ENCODE measurements around the gene NEBL. TPM values are rescaled to one million over a fixed set of nuclear protein-coding genes. Genes with fewer than 3 reads are reported as not detected.

Gene NEBL
- total and polyA plus RNA-seq, 4 donors, result 19.4 to 74.7 (median 50.1) TPM

GRCh38 chr10:20922451-20922850 is 25.3 kb upstream of the NEBL start:
- H3K9ac ChIP-seq (ENCODE audit: insufficient read depth in 1 of 2, low read length in 2 of 2), result no peak overlapping the region
- no peak for TF ChIP-seq CTCF (IDR thresholded peaks at IDR 0.05; ENCODE audit: control extremely low read depth, extremely low read depth)
- no peaks in the 10 kb centered on the region for H3K27me3 ChIP-seq (ENCODE audit: control insufficient read depth in 3 of 3, insufficient read depth in 3 of 3, low read length in 2 of 3)
- H3K4me3 ChIP-seq, result no peak overlapping the region
- H3K4me1 ChIP-seq (ENCODE audit: control insufficient read depth in 5 of 5, insufficient read depth in 5 of 5, low read length in 5 of 5), result peaks cover 0 to 10% (median 5%) of the 10 kb centered on the region in 5 donors
- WGBS, 2 donors, result 73 to 77% methylated on average over 5 of the region's 5 CpGs
- ATAC-seq (ENCODE audit: insufficient read depth, low FRiP score), result no peak
- peaks cover 0 to 2% (median 0%) of the 10 kb centered on the region in 4 donors for H3K36me3 ChIP-seq (ENCODE audit: control insufficient read depth in 4 of 4, insufficient read depth in 4 of 4, low read length in 4 of 4)
- no peak overlapping the region for H3K27ac ChIP-seq (ENCODE audit: low read depth in 1 of 2, low read length in 1 of 2)
- no peak for DNase-seq
- H3K9me3 ChIP-seq (ENCODE audit: control insufficient read depth in 4 of 4, insufficient read depth in 3 of 4, low read length in 3 of 4), result no peaks in the 10 kb centered on the region

- WGBS, 2 donors, result 87 to 89% methylated on average over 4 of the region's 4 CpGs
- Histone ChIP-seq H3K4me3 (no peak overlapping the region), H3K27ac (ENCODE audit: low read depth in 1 of 2, low read length in 1 of 2) (no peak overlapping the region), H3K4me1 (ENCODE audit: control insufficient read depth in 5 of 5, insufficient read depth in 5 of 5, low read length in 5 of 5) (peaks cover 0 to 8% (median 2%) of the 10 kb centered on the region in 5 donors), H3K36me3 (ENCODE audit: control insufficient read depth in 4 of 4, insufficient read depth in 4 of 4, low read length in 4 of 4) (peaks cover 0 to 2% (median 0%) of the 10 kb centered on the region in 4 donors), H3K9ac (ENCODE audit: insufficient read depth in 1 of 2, low read length in 2 of 2) (no peak overlapping the region), H3K9me3 (ENCODE audit: control insufficient read depth in 4 of 4, insufficient read depth in 3 of 4, low read length in 3 of 4) (no peaks in the 10 kb centered on the region), H3K27me3 (ENCODE audit: control insufficient read depth in 3 of 3, insufficient read depth in 3 of 3, low read length in 2 of 3) (no peaks in the 10 kb centered on the region)
- no peak for TF ChIP-seq CTCF (IDR thresholded peaks at IDR 0.05; ENCODE audit: control extremely low read depth, extremely low read depth)
- ATAC-seq (ENCODE audit: insufficient read depth, low FRiP score) (no peak), DNase-seq (no peak)
These were observed 24.9 kb upstream of the NEBL start for GRCh38 chr10:20922033-20922432.

- Histone ChIP-seq H3K4me1 (ENCODE audit: control insufficient read depth in 5 of 5, insufficient read depth in 5 of 5, low read length in 5 of 5) (peaks cover 0 to 8% (median 2%) of the 10 kb centered on the region in 5 donors), H3K27me3 (ENCODE audit: control insufficient read depth in 3 of 3, insufficient read depth in 3 of 3, low read length in 2 of 3) (no peaks in the 10 kb centered on the region), H3K27ac (ENCODE audit: low read depth in 1 of 2, low read length in 1 of 2) (no peak overlapping the region), H3K9me3 (ENCODE audit: control insufficient read depth in 4 of 4, insufficient read depth in 3 of 4, low read length in 3 of 4) (peaks cover 0 to 2% (median 0%) of the 10 kb centered on the region in 4 donors), H3K36me3 (ENCODE audit: control insufficient read depth in 4 of 4, insufficient read depth in 4 of 4, low read length in 4 of 4) (peaks cover 0 to 2% (median 0%) of the 10 kb centered on the region in 4 donors), H3K4me3 (no peak overlapping the region), H3K9ac (ENCODE audit: insufficient read depth in 1 of 2, low read length in 2 of 2) (no peak overlapping the region)
- 90 to 93% methylated on average over 2 of the region's 2 CpGs for WGBS, 2 donors
- DNase-seq (no peak), ATAC-seq (ENCODE audit: insufficient read depth, low FRiP score) (no peak)
- no peak for TF ChIP-seq CTCF (IDR thresholded peaks at IDR 0.05; ENCODE audit: control extremely low read depth, extremely low read depth)
These were observed 22.9 kb upstream of the NEBL start for GRCh38 chr10:20920061-20920460.

DNA sequence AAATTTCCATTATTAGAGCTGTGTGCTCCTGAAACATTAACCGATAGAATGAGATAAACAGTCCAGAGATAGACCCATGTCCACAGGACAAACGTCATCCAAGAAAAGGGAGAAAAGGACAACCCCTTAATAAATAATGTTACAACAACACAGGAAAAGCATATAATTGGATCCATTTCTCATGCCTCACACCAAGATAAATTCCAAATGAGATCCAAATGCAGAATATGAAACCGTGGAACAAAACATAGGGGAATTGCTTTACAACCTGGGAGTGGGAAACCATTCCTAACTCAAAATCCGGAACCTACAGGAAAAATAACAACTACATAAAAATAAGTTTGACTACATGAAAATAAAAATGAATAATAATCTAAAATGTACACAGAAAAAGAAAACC is 22.4 kb upstream of the NEBL start:
- WGBS, 2 donors, result 89 to 94% methylated on average over 4 of the region's 4 CpGs
- H3K27me3 ChIP-seq (ENCODE audit: control insufficient read depth in 3 of 3, insufficient read depth in 3 of 3, low read length in 2 of 3), result no peaks in the 10 kb centered on the region
- H3K9me3 ChIP-seq (ENCODE audit: control insufficient read depth in 4 of 4, insufficient read depth in 3 of 4, low read length in 3 of 4), result peaks cover 0 to 2% (median 0%) of the 10 kb centered on the region in 4 donors
- DNase-seq (no peak), ATAC-seq (ENCODE audit: insufficient read depth, low FRiP score) (no peak)
- H3K4me3 ChIP-seq, result no peak overlapping the region
- TF ChIP-seq CTCF (IDR thresholded peaks at IDR 0.05; ENCODE audit: control extremely low read depth, extremely low read depth), result no peak
- H3K4me1 ChIP-seq (ENCODE audit: control insufficient read depth in 5 of 5, insufficient read depth in 5 of 5, low read length in 5 of 5), result peaks cover 0 to 8% (median 2%) of the 10 kb centered on the region in 5 donors
- H3K9ac ChIP-seq (ENCODE audit: insufficient read depth in 1 of 2, low read length in 2 of 2), result no peak overlapping the region
- H3K27ac ChIP-seq (ENCODE audit: low read depth in 1 of 2, low read length in 1 of 2), result no peak overlapping the region
- H3K36me3 ChIP-seq (ENCODE audit: control insufficient read depth in 4 of 4, insufficient read depth in 4 of 4, low read length in 4 of 4), result no peaks in the 10 kb centered on the region
